IPS DF 6.9 (cell line): ENCODE results near the gene RNF44.

Experiments
- DNase-seq: peaks from one replicate; pipeline ENCODE4 v3.0.0-alpha.2; 2013; ENCODE audit warnings: low read depth, low spot score
- H3K27ac ChIP-seq: one replicate; pipeline ENCODE4 v1.5.1; 2013; ENCODE audit warnings: low read length, control low read depth
- H3K27me3 ChIP-seq: 2 replicates; pipeline ENCODE4 v1.6.1; 2013; ENCODE audit warnings: mild to moderate bottlenecking, low read length; ENCODE audit not compliant: control insufficient read depth, insufficient read depth
- H3K36me3 ChIP-seq: 2 replicates; pipeline ENCODE4 v1.6.1; 2013; ENCODE audit warnings: low read length; ENCODE audit not compliant: control insufficient read depth, insufficient read depth
- H3K4me1 ChIP-seq: 2 replicates; pipeline ENCODE4 v1.6.1; 2013; ENCODE audit warnings: low read length; ENCODE audit not compliant: control insufficient read depth, insufficient read depth
- H3K4me3 ChIP-seq: 2 replicates; pipeline ENCODE4 v1.5.1; 2013; ENCODE audit warnings: mild to moderate bottlenecking, low read length
- H3K9me3 ChIP-seq: 2 replicates; pipeline ENCODE4 v1.6.1; 2013; ENCODE audit warnings: low read length, inconsistent platforms; ENCODE audit not compliant: control insufficient read depth, insufficient read depth
- WGBS: extraction: QIAGEN DNeasy Blood & Tissue Kit; methylation state at CpG from one replicate; pipeline ENCODE4 v1.1.7; 2013; ENCODE audit warnings: mixed read lengths, missing lambda C conversion rate; ENCODE audit not compliant: insufficient read length, insufficient coverage; 5-methylcytosine and 5-hydroxymethylcytosine counted together

The RNF44 gene

DNA sequence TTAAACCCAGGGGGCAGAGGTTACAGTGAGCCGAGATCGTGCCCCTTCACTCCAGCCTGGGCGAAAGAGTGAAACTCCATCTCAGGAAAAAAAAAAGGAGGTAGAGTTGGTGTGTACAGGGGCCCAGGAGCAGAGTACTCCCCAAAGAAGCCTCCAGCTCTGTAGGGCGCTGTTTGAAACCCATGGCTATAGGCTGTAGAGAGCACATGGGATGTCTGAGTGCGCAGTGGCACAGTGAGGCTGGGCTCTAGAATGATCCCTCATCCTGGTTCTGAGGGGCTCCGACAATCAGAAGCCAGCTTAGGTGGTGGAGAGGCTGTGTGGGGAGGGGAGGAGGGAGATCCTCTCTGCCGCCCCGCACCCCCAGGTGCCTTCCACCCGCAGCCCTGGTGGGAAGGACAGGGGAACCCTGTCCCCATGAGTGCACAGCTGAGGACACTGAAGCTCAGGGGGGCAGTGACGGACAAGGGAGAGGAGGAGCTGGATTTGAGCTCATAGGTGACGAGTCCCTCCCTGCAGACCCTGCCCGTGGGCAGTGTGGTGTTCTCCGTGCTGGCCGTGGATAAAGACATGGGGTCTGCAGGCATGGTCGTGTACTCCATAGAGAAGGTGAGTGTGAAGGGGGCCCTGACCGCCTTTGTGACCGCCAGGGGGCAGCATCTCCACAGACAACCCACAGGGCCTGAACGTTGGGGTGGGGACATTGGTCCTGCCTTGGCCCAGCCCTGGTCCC lies 36.5 kb upstream of the RNF44 start:
- Histone ChIP-seq H3K4me3 (no peak overlapping the region), H3K4me1 (no peaks in the 10 kb centered on the region; the same call in 1 of the 2 replicates), H3K27me3 (no peaks in the 10 kb centered on the region), H3K9me3 (no peaks in the 10 kb centered on the region), H3K27ac (no peak overlapping the region), H3K36me3 (no peaks in the 10 kb centered on the region)
- no CpG with 5 or more reads among the region's 18 CpGs for WGBS
- no peak for DNase-seq

- no peak overlapping the region for H3K4me3 ChIP-seq
- WGBS, result no CpG with 5 or more reads among the region's 6 CpGs
- H3K36me3 ChIP-seq, result no peaks in the 10 kb centered on the region
- DNase-seq, result no peak
- no peak overlapping the region for H3K27ac ChIP-seq
- no peaks in the 10 kb centered on the region for H3K4me1 ChIP-seq
- no peaks in the 10 kb centered on the region for H3K27me3 ChIP-seq
- H3K9me3 ChIP-seq, result no peaks in the 10 kb centered on the region
Measured at GRCh38 chr5:176570044-176570443, 32.8 kb upstream of the RNF44 start.

- no peaks in the 10 kb centered on the region for H3K9me3 ChIP-seq
- no peaks in the 10 kb centered on the region for H3K27me3 ChIP-seq
- no peak for DNase-seq
- no peak overlapping the region for H3K27ac ChIP-seq
- WGBS, result no CpG with 5 or more reads among the region's 18 CpGs
- no peaks in the 10 kb centered on the region for H3K36me3 ChIP-seq
- no peak overlapping the region for H3K4me3 ChIP-seq
- H3K4me1 ChIP-seq, result no peaks in the 10 kb centered on the region
Measured at GRCh38 chr5:176568657-176569056, 31.5 kb upstream of the RNF44 start.

- no CpG with 5 or more reads among the region's 6 CpGs for WGBS
- DNase-seq, result no peak
- Histone ChIP-seq H3K27ac (no peak overlapping the region), H3K4me3 (no peak overlapping the region), H3K36me3 (no peaks in the 10 kb centered on the region), H3K27me3 (no peaks in the 10 kb centered on the region), H3K4me1 (no peaks in the 10 kb centered on the region), H3K9me3 (no peaks in the 10 kb centered on the region)
Measured at GRCh38 chr5:176565760-176566288, 28.6 kb upstream of the RNF44 start.

DNA sequence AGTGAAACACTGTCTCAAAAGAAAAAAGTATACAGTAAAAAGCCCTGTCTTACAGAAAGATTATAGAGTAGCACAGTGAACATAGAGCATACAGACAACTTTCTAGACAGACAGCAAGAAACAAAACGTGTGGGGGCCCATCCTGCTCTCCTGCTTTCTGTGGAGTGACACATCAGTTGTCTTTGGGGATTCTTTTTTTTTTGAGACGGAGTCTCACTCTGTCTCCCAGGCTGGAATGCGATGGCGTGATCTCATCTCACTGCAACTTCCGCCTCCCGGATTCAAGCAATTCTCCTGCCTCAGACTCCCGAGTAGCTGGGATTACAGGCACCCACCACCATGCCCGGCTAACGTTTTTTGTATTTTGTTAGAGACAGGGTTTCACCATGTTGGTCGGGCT lies 26.8 kb upstream of the RNF44 start:
- WGBS, result no CpG with 5 or more reads among the region's 10 CpGs
- H3K4me3 ChIP-seq, result no peak overlapping the region
- no peaks in the 10 kb centered on the region for H3K27me3 ChIP-seq
- H3K9me3 ChIP-seq, result no peaks in the 10 kb centered on the region
- H3K27ac ChIP-seq, result no peak overlapping the region
- H3K36me3 ChIP-seq, result no peaks in the 10 kb centered on the region
- no peak for DNase-seq
- no peaks in the 10 kb centered on the region for H3K4me1 ChIP-seq

- 100% methylated on average over 1 of the region's 10 CpGs for WGBS
- Histone ChIP-seq H3K36me3 (no peaks in the 10 kb centered on the region), H3K27me3 (no peaks in the 10 kb centered on the region), H3K9me3 (no peaks in the 10 kb centered on the region), H3K4me3 (no peak overlapping the region), H3K4me1 (no peaks in the 10 kb centered on the region), H3K27ac (no peak overlapping the region)
- no peak for DNase-seq
Measured at GRCh38 chr5:176562189-176562588, 25.0 kb upstream of the RNF44 start.

- H3K4me3 ChIP-seq, result no peak overlapping the region
- H3K27me3 ChIP-seq, result no peaks in the 10 kb centered on the region
- H3K27ac ChIP-seq, result no peak overlapping the region
- no peaks in the 10 kb centered on the region for H3K36me3 ChIP-seq
- no CpG with 5 or more reads among the region's 3 CpGs for WGBS
- DNase-seq, result no peak
- no peaks in the 10 kb centered on the region for H3K9me3 ChIP-seq
- no peaks in the 10 kb centered on the region for H3K4me1 ChIP-seq
Measured at GRCh38 chr5:176561259-176561658, 24.1 kb upstream of the RNF44 start.

DNA sequence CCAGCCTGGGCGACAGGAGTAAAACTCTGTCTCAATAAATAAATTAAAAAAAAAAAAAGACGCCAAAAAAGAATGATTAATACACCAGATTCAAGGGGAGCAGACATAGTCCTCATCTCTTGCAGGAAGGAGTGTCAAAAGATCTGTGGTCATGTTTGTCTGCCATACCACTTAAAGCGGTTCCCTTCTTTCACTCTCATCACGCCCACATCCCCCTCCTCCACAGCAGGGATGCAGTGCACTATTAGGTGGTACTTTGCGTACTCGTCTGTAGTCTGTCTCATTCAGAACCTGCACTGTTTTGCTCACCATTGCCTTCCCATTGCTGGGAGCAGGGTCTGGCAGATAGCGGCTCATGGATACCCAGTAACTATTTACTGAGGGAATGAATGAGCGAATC lies 23.2 kb upstream of the RNF44 start:
- Histone ChIP-seq H3K4me1 (no peaks in the 10 kb centered on the region), H3K36me3 (no peaks in the 10 kb centered on the region), H3K27ac (no peak overlapping the region), H3K4me3 (no peak overlapping the region), H3K9me3 (no peaks in the 10 kb centered on the region), H3K27me3 (no peaks in the 10 kb centered on the region)
- no peak for DNase-seq
- WGBS, result no CpG with 5 or more reads among the region's 8 CpGs

DNA sequence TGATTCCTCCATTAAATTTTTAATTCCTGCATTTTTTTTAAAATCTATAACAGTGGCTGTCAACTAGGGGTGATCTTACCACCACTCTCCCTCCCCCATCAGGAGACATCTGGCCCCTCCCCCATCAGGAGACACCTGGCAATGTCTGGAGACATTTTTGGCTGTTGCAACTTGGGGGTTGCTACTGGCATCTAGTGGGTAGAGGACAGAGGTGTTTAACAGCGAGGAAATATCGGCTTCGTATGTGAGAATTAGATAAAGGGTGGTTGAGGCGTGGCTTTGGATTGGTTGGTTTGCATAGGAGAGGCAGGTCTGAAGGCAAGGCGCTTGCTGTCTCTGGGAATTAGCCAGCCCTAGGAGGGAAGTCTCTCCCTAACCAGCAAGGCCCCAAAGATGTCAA lies 22.5 kb upstream of the RNF44 start:
- WGBS, result no CpG with 5 or more reads among the region's 5 CpGs
- Histone ChIP-seq H3K9me3 (no peaks in the 10 kb centered on the region), H3K4me3 (no peak overlapping the region), H3K36me3 (no peaks in the 10 kb centered on the region), H3K27me3 (no peaks in the 10 kb centered on the region), H3K4me1 (no peaks in the 10 kb centered on the region), H3K27ac (no peak overlapping the region)
- no peak for DNase-seq

DNA sequence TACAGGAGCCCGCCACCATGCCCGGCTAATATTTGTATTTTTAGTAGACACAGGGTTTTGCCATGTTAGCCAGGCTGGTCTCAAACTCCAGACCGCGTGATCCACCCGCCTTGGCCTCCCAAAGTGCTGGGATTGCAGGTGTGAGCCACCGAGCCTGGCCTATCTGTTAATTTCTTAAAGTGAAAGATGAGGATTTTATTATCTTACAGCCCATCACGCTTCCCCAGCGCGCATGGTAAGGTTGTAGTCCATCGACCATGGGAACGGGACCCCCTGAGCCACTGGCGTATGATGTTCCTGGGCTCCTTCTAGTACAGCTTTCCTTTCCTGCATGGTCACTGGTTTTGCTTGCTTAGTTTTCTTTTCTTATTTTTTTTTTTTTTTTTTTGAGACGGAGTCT lies 20.6 kb upstream of the RNF44 start:
- H3K27ac ChIP-seq, result no peak overlapping the region
- no peaks in the 10 kb centered on the region for H3K27me3 ChIP-seq
- no peaks in the 10 kb centered on the region for H3K9me3 ChIP-seq
- H3K4me3 ChIP-seq, result no peak overlapping the region
- H3K4me1 ChIP-seq, result peaks cover 2% of the 10 kb centered on the region
- no peaks in the 10 kb centered on the region for H3K36me3 ChIP-seq
- no peak for DNase-seq
- no CpG with 5 or more reads among the region's 13 CpGs for WGBS
